Peyer's patch (tissue), 4 donors: ENCODE results near the gene KCNQ1OT1.

Source experiments
- POLR2A ChIP-seq, 2 donors: fragments of 450-650 bp; IDR thresholded peaks; one replicate each; pipeline ENCODE4 v1.5.1; 2017; ENCODE audit warnings: antibody characterized with exemption in 2 of 2, mild to moderate bottlenecking in 2 of 2, moderate library complexity in 2 of 2
- TF ChIP-seq, protein P1 (sequence below), 6 experiments: fragments of 450-650 bp in 4 of 6; fragments of 200-600 bp in 2 of 6; sonication (generic) in 1 of 6; IDR thresholded peaks; one replicate each; pipeline ENCODE4 v1.5.1; 2017 to 2019; ENCODE audit warnings: antibody characterized with exemption in 6 of 6, mild to moderate bottlenecking in 3 of 6, moderate library complexity in 1 of 6

DNA sequence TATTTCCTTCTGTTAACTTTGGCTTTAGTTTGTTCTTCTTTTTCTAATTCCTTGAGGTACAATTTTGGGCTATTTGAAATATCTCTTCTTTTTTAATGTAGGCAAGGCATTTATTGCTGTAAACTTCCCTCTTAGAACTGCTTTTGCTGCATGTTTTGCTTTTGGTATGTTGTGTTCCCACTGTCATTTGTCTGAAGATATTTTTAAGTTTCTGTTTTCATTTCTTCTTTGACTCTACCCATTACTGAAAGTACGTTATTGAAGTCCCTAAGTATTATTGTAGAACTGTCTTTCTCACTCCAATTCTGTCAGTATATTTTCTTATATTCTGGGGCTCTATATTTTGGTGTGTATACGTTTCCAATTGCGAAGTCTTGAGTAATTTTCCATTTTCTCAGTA lies 77.9 kb downstream of the KCNQ1OT1 start:
- TF ChIP-seq, protein P1, sequence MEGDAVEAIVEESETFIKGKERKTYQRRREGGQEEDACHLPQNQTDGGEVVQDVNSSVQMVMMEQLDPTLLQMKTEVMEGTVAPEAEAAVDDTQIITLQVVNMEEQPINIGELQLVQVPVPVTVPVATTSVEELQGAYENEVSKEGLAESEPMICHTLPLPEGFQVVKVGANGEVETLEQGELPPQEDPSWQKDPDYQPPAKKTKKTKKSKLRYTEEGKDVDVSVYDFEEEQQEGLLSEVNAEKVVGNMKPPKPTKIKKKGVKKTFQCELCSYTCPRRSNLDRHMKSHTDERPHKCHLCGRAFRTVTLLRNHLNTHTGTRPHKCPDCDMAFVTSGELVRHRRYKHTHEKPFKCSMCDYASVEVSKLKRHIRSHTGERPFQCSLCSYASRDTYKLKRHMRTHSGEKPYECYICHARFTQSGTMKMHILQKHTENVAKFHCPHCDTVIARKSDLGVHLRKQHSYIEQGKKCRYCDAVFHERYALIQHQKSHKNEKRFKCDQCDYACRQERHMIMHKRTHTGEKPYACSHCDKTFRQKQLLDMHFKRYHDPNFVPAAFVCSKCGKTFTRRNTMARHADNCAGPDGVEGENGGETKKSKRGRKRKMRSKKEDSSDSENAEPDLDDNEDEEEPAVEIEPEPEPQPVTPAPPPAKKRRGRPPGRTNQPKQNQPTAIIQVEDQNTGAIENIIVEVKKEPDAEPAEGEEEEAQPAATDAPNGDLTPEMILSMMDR (IDR thresholded peaks at IDR 0.05) = no peak
- no peak for TF ChIP-seq POLR2A (IDR thresholded peaks at IDR 0.05)
